Endothelial cell (in vitro differentiated cells): ENCODE results near the gene KRTAP2-2. TPM values are rescaled to one million over a fixed set of nuclear protein-coding genes. Genes with fewer than 3 reads are reported as not detected.

Source experiments
- DNase-seq: peaks from one replicate; pipeline ENCODE4 v3.0.0; 2021; ENCODE audit warnings: low spot score
- H3K27ac Mint-ChIP-seq: one replicate; pipeline ENCODE4 v1.8.0; 2021; ENCODE audit warnings: mixed read lengths, inconsistent platforms; ENCODE audit not compliant: unreplicated experiment
- H3K27me3 Mint-ChIP-seq: one replicate; pipeline ENCODE4 v1.8.0; 2021; ENCODE audit warnings: mild to moderate bottlenecking, moderate library complexity, mixed read lengths, inconsistent platforms; ENCODE audit not compliant: unreplicated experiment
- H3K36me3 Mint-ChIP-seq: one replicate; pipeline ENCODE4 v1.8.0; 2021; ENCODE audit warnings: mild to moderate bottlenecking, low read depth, mixed read lengths, inconsistent platforms; ENCODE audit not compliant: unreplicated experiment
- H3K4me1 Mint-ChIP-seq: one replicate; pipeline ENCODE4 v1.8.0; 2021; ENCODE audit warnings: mild to moderate bottlenecking, mixed read lengths, inconsistent platforms; ENCODE audit not compliant: unreplicated experiment
- H3K4me3 Mint-ChIP-seq: one replicate; pipeline ENCODE4 v1.8.0; 2021; ENCODE audit warnings: mild to moderate bottlenecking, mixed read lengths, inconsistent platforms; ENCODE audit not compliant: unreplicated experiment
- H3K9me3 Mint-ChIP-seq: one replicate; pipeline ENCODE4 v1.8.0; 2021; ENCODE audit warnings: mixed read lengths, inconsistent platforms; ENCODE audit not compliant: unreplicated experiment
- total RNA-seq: library from RNA; stranded (reverse); fragmentation: NEBNext Ultra II Directional; extraction: Animal tissue kit (Norgen Biotek cat#: 25700); gene quantifications from one replicate; pipeline ENCODE4 v1.2.1, GENCODE V29; 2021; ENCODE audit not compliant: unreplicated experiment
- TF ChIP-seq, protein P1 (sequence below): fragments of 200-600 bp; sonication (generic); IDR thresholded peaks from one replicate; pipeline ENCODE4 v1.5.0; 2021; ENCODE audit warnings: antibody characterized with exemption; ENCODE audit not compliant: unreplicated experiment

KRTAP2-2 gene
- total RNA-seq, 1 donor from 2014 or later: not detected

DNA sequence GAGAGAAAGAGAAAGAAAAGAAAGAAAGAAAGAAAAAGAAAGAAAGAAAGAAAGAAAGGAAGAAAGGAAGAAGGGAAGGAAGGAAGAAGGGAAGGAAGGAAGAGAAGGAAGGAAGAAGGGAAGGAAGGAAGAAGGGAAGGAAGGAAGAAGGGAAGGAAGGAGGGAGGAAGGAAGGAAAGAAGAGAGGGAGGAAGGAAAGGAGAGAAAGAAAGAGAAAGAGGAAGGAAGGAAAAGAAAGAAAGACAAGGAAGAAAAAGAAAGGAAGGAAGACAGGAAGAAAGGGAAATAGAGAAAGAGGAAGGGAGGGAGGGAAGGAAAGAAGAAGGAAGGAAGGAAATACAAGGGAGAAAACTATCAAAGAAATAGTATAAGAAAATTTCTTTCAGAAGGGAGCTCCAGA is 21.8 kb upstream of the KRTAP2-2 start:
- H3K27me3 Mint-ChIP-seq: peaks cover 4% of the 10 kb centered on the region

DNA sequence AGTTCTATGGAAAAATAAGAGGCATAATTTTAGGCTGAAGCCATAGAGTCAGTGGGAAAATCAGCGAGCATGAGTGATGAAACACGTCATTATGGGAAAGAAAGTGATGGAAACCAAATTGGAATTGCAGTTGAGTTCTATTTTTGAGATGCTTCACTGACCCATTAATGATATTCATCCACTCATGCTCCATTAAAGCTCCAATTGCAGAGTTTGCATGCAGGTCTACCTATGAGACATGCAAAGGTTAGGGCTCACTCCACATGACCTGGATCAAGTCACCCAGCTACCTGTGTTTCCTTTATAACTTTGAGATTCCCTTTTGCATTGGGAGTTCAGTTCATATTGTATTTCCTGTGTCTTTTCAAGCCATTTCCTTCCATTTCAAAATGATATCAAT is 18.6 kb upstream of the KRTAP2-2 start:
- TF ChIP-seq, protein P1, sequence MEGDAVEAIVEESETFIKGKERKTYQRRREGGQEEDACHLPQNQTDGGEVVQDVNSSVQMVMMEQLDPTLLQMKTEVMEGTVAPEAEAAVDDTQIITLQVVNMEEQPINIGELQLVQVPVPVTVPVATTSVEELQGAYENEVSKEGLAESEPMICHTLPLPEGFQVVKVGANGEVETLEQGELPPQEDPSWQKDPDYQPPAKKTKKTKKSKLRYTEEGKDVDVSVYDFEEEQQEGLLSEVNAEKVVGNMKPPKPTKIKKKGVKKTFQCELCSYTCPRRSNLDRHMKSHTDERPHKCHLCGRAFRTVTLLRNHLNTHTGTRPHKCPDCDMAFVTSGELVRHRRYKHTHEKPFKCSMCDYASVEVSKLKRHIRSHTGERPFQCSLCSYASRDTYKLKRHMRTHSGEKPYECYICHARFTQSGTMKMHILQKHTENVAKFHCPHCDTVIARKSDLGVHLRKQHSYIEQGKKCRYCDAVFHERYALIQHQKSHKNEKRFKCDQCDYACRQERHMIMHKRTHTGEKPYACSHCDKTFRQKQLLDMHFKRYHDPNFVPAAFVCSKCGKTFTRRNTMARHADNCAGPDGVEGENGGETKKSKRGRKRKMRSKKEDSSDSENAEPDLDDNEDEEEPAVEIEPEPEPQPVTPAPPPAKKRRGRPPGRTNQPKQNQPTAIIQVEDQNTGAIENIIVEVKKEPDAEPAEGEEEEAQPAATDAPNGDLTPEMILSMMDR: no peak
- Mint-ChIP-seq H3K4me1 (no peaks in the 10 kb centered on the region), H3K9me3 (no peaks in the 10 kb centered on the region), H3K4me3 (no peak overlapping the region), H3K36me3 (no peaks in the 10 kb centered on the region), H3K27ac (no peak overlapping the region), H3K27me3 (peaks cover 4% of the 10 kb centered on the region)
- DNase-seq: no peak

More for the DNA sequence above, 21.8 kb upstream of the KRTAP2-2 start:
- no peak for DNase-seq
- Mint-ChIP-seq H3K4me1 (no peaks in the 10 kb centered on the region), H3K27ac (no peak overlapping the region), H3K9me3 (no peaks in the 10 kb centered on the region), H3K4me3 (no peak overlapping the region), H3K36me3 (no peaks in the 10 kb centered on the region)
- TF ChIP-seq, protein P1: no peak

DNA sequence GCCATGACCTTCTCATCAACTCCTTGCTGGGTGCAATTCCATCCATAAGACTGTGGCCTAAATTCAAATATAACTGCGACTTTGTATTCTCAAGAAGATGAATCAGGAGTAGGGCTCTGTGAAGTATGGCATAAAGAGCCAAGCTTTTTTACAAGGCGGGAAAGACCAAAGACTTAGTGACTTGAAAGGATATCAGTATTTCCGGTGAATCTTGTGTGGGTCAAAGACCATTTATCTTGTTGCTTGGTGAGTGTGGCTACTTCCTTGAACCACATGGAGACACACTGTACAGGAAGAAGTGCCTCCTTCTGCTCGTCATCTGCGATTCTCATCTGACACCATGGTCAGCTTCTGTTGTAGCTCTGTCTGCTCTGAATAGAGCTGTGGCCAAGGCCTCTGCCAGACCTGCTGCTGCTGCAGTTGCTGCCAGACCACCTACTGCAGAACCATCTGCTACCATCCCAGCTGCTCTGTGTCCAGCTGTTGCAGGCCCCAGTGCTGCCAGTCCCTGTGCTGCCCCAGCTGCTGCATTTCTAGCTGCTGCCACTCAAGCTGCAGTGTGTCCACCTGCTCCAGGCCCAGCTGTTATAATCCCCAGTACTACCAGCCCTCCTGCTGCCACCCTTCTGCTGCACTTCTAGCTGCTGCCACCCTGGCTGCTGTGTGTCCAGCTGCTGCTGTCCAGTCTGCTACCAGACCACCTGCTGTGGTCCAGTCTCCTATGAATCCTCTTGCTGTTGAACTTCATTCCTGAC is 16.8 kb upstream of the KRTAP2-2 start:
- Mint-ChIP-seq H3K27ac (no peak overlapping the region), H3K36me3 (no peaks in the 10 kb centered on the region), H3K27me3 (peaks cover 4% of the 10 kb centered on the region), H3K4me1 (no peaks in the 10 kb centered on the region), H3K9me3 (no peaks in the 10 kb centered on the region), H3K4me3 (no peak overlapping the region)
- DNase-seq: no peak
- TF ChIP-seq, protein P1: no peak

DNA sequence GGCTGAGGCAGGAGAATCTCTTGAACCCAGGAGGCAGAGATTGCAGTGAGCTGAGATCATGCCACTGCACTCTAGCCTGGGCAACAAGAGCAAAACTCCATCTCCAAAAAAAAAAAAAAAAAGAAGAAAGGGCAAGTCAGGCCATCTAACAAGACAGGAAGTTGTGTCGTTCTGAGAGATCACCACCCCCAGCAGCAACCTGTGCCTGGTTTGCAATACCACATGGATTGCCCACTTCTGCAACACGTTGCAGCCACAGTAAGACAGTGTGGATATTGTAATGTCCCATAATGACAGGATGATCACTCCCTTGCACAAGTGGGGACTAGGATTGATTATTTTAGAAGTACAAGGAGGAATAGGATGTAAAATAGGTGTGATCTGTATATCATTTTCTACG is 14.0 kb upstream of the KRTAP2-2 start:
- no peak overlapping the region for H3K27ac Mint-ChIP-seq
- peaks cover 4% of the 10 kb centered on the region for H3K27me3 Mint-ChIP-seq
- H3K9me3 Mint-ChIP-seq: no peaks in the 10 kb centered on the region

DNA sequence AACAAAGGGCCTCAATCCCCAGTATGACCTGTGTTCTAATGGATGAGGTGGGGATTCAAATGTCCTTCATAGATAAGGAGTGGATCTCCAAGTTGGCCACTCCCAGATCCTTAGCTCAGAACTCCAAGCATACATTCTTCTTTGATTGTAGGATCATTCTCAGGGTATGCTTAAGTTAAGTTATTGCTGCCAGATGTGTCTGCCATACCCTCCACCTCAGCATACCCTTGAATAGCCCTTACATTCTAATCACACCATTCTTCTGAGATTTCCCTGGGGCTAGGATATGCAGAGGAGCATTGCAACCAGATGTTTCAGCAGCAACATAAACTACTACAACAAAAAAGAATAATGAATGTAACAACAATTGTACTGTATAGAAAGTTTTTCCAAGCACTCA is 12.3 kb upstream of the KRTAP2-2 start:
- Mint-ChIP-seq H3K36me3 (no peaks in the 10 kb centered on the region), H3K27ac (no peak overlapping the region), H3K4me3 (no peak overlapping the region), H3K27me3 (peaks cover 5% of the 10 kb centered on the region), H3K9me3 (no peaks in the 10 kb centered on the region), H3K4me1 (no peaks in the 10 kb centered on the region)
- DNase-seq: no peak
- TF ChIP-seq, protein P1: no peak

More for the DNA sequence above, 14.0 kb upstream of the KRTAP2-2 start:
- TF ChIP-seq, protein P1: no peak
- DNase-seq: no peak
- H3K36me3 Mint-ChIP-seq: no peaks in the 10 kb centered on the region
- no peak overlapping the region for H3K4me3 Mint-ChIP-seq
- no peaks in the 10 kb centered on the region for H3K4me1 Mint-ChIP-seq
